T-helper 2 cell treated with Interferon-gamma antibody and Interleukin-4, amounts not matched to agents 100 ng/mL and 5 ng/mL, for 36 hours (primary cell): Measurements from ENCODE around the gene CFAP65. TPM values are rescaled to one million over a fixed set of nuclear protein-coding genes. Genes with fewer than 3 reads are reported as not detected.

Experiments
- intact Hi-C: fragments of 100-400 bp; cut with micrococcal nuclease; formaldehyde crosslinking; loops from one replicate; pipeline ENCODE4 v1.15.1; 2023
- total RNA-seq: library from RNA; stranded (reverse); gene quantifications from 2 replicates; pipeline ENCODE4 v1.2.3, GENCODE V29; 2022

The CFAP65 gene
- total RNA-seq, 1 donor from 2014 or later, result not detected

- intact Hi-C loops, result no loop called here
These were observed 48.5 kb downstream of the CFAP65 start for GRCh38 chr2:218992703-218993344.

GRCh38 chr2:218992196-218992595 is 49.1 kb downstream of the CFAP65 start:
- intact Hi-C loops, result no loop called here

GRCh38 chr2:218991674-218992168 is 49.6 kb downstream of the CFAP65 start:
- intact Hi-C loops, result no loop called here

- intact Hi-C loops, result no loop called here
These were observed 50.7 kb downstream of the CFAP65 start for GRCh38 chr2:218990612-218991011.

GRCh38 chr2:218990052-218990451 is 51.3 kb downstream of the CFAP65 start:
- intact Hi-C loops, result no loop called here

GRCh38 chr2:218988650-218989049 is 52.7 kb downstream of the CFAP65 start:
- intact Hi-C loops, result no loop called here

- intact Hi-C loops, result no loop called here
These were observed 53.2 kb downstream of the CFAP65 start for GRCh38 chr2:218988164-218988563.

- intact Hi-C loops, result no loop called here
These were observed 55.1 kb downstream of the CFAP65 start for GRCh38 chr2:218986148-218986761.

GRCh38 chr2:218985325-218986091 is 55.8 kb downstream of the CFAP65 start:
- intact Hi-C loops, result no loop called here

- intact Hi-C loops, result no loop called here
These were observed 56.3 kb downstream of the CFAP65 start, which contains the start of gene FEV for GRCh38 chr2:218985021-218985324. FEV (minus strand) TSS chr2:218985184; CDS start chr2:218985075, 109 bp downstream.

- intact Hi-C loops, result loop anchor here (5.0 kb wide), 2 partner anchors 73 to 107 kb away; no protein-coding TSS in a partner anchor
These were observed 56.9 kb downstream of the CFAP65 start for GRCh38 chr2:218984239-218985020.

GRCh38 chr2:218983934-218984238 is 57.4 kb downstream of the CFAP65 start:
- intact Hi-C loops, result loop anchor here (5.0 kb wide), 2 partner anchors 73 to 107 kb away; no protein-coding TSS in a partner anchor

- intact Hi-C loops, result loop anchor here (5.0 kb wide), 2 partner anchors 74 to 106 kb away; no protein-coding TSS in a partner anchor
These were observed 57.9 kb downstream of the CFAP65 start for GRCh38 chr2:218983263-218983933.

- intact Hi-C loops, result loop anchor here (5.0 kb wide), 2 partner anchors 75 to 105 kb away; no protein-coding TSS in a partner anchor
These were observed 58.6 kb downstream of the CFAP65 start for GRCh38 chr2:218982586-218983262.

- intact Hi-C loops, result loop anchor here (2.0 to 5.0 kb wide), 3 partner anchors 13 to 105 kb away; no protein-coding TSS in a partner anchor
These were observed 59.3 kb downstream of the CFAP65 start for GRCh38 chr2:218981881-218982585.

GRCh38 chr2:218981390-218981880 is 59.9 kb downstream of the CFAP65 start:
- intact Hi-C loops, result loop anchor here (2.0 to 5.0 kb wide), 3 partner anchors 13 to 104 kb away; no protein-coding TSS in a partner anchor

- intact Hi-C loops, result loop anchor here (2.0 to 5.0 kb wide), 3 partner anchors 14 to 104 kb away; no protein-coding TSS in a partner anchor
These were observed 60.5 kb downstream of the CFAP65 start for GRCh38 chr2:218980735-218981389.
